ENCODE data around the gene ONECUT1.
A peak's percentile ranks its signal among the peaks of the same experiment; 100 is the strongest.

The ONECUT1 gene

DNA sequence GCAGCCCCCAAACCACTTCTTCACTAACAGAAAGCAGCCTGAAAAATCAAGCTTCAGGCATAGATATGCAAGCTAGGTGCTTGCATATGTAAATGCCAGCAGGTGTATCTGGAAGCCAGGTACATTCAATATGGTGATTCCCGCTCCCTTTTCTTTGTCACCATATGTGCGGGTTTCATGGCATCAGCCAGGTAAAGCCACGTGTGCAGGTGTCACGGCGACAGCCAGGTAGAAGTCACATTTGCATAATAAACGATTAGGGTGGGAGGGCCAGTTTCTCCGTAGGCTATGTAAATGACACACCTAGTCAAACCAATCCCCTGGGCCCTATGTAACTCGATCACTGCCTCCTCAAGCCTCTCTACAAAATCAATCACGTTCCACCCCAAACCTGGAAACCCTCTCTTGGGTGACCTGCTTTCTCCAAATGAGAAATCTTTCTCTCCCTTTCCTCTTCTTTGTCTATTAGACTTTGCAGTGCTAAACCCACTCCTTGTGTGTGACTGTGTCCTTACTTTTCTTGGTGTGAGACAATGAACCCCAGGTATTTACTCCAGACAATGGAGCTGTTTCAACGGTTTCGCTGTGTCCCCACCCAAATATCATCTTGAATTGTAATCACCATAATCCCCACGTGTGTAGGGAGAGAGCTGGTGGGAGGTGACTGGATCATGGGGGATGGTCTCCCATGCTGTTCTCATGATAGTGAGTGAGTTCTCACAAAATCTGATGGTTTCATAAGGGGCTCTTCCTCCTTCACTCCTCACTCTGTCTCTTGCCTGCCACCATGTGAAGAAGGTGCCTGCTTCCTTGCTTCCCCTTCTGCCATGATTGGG is 44.6 kb downstream of the ONECUT1 start:
- no peak overlapping the region for H3K4me3 ChIP-seq (ENCODE audit: control insufficient read depth, low read depth, low read length)
- TF ChIP-seq, protein P1, sequence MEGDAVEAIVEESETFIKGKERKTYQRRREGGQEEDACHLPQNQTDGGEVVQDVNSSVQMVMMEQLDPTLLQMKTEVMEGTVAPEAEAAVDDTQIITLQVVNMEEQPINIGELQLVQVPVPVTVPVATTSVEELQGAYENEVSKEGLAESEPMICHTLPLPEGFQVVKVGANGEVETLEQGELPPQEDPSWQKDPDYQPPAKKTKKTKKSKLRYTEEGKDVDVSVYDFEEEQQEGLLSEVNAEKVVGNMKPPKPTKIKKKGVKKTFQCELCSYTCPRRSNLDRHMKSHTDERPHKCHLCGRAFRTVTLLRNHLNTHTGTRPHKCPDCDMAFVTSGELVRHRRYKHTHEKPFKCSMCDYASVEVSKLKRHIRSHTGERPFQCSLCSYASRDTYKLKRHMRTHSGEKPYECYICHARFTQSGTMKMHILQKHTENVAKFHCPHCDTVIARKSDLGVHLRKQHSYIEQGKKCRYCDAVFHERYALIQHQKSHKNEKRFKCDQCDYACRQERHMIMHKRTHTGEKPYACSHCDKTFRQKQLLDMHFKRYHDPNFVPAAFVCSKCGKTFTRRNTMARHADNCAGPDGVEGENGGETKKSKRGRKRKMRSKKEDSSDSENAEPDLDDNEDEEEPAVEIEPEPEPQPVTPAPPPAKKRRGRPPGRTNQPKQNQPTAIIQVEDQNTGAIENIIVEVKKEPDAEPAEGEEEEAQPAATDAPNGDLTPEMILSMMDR (conservative IDR thresholded peaks at IDR 0.05; ENCODE audit: control insufficient read depth, insufficient read depth, low read depth, low read length), result no peak
- no peak for DNase-seq (ENCODE audit: low read depth)

DNA sequence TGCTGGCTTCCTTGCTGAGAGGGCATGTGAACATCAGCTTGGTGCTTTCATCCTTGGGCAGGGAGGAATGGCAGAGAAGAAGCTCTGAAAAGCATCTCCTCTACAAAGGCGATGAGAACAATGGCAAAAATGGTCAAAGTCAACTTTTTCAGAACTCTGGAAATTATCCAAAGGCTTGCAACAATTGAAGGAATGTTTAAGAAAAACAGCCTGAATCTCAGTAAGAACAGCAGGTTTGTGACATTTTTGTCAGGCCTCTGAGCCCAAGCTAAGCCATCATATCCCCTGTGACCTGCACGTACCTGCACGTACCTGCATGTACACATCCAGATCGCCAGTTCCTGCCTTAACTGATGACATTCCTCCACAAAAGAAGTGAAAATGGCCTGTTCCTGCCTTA is 51.8 kb downstream of the ONECUT1 start:
- TF ChIP-seq, protein P1 (conservative IDR thresholded peaks at IDR 0.05; ENCODE audit: control insufficient read depth, insufficient read depth, low read depth, low read length), result no peak
- no peak overlapping the region for H3K4me3 ChIP-seq (ENCODE audit: control insufficient read depth, low read depth, low read length)
- no peak for DNase-seq (ENCODE audit: low read depth)

DNA sequence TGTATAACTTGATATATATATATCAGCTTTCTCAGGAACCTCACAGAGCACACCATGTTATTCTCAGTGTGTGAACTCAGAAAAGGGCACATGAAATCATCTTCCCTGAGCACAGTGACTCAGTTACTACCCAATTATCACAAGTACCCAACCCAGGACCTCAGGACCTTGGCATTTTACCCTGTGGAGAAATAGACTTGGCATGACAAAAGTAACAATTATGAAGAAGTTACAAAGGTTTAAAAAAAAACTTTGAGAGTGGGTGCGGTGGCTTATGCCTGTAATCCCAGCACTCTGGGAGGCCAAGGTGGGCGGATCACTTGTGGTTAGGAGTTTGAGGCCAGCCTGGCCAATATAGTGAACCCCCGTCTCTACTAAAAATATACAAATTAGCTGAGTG is 52.4 kb downstream of the ONECUT1 start:
- TF ChIP-seq, protein P1 (conservative IDR thresholded peaks at IDR 0.05; ENCODE audit: control insufficient read depth, insufficient read depth, low read depth, low read length), result no peak
- no peak overlapping the region for H3K4me3 ChIP-seq (ENCODE audit: control insufficient read depth, low read depth, low read length)
- DNase-seq (ENCODE audit: low read depth), result peak; percentile 52

DNA sequence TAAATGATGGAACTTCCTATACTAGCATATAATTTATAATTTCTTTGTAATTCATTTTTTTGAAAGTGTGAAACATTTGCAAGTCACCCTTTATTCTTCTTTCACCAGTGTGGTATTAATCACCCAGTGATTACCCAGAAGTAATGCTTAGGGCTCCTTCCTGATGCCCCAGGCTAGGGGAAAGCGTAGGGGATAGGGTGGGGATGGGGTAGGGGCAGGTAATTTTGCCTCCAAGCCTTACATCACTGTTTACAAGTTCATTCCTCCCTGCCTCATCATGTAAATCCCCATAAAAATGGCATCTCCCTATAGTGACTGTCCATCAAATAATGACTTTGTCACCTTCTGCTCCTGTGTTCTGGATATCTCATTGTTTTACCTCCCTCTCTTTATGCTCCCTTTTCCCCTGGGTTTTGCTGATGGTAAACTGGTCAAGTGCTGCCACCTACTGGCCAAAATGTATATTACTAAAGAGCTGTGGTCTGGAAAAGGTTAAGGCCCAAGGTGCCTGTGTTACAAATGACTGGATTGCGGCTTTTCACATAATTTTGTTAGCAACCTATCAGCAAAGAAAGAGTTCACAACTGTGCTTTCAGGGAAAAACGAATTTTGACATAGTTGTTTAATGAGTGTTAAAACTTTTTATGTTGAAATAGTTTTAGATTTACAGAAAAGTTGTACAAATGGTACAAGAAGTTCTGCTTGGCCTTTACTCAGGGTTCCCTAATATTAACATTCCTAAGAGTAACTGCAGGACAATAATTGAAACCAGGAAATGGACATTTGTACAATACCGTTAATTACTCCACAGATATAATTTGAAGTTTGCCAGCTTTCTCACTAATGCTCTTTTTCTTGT is 54.7 kb downstream of the ONECUT1 start:
- H3K4me3 ChIP-seq (ENCODE audit: control insufficient read depth, low read depth, low read length), result no peak overlapping the region
- peak; percentile 81 for DNase-seq (ENCODE audit: low read depth)
- TF ChIP-seq, protein P1 (conservative IDR thresholded peaks at IDR 0.05; ENCODE audit: control insufficient read depth, insufficient read depth, low read depth, low read length), result peak; percentile 71

- no peak for DNase-seq (ENCODE audit: low read depth)
- H3K4me3 ChIP-seq (ENCODE audit: control insufficient read depth, low read depth, low read length), result no peak overlapping the region
- TF ChIP-seq, protein P1 (conservative IDR thresholded peaks at IDR 0.05; ENCODE audit: control insufficient read depth, insufficient read depth, low read depth, low read length), result no peak
These were observed 55.8 kb downstream of the ONECUT1 start for GRCh38 chr15:52734329-52734728.

DNA sequence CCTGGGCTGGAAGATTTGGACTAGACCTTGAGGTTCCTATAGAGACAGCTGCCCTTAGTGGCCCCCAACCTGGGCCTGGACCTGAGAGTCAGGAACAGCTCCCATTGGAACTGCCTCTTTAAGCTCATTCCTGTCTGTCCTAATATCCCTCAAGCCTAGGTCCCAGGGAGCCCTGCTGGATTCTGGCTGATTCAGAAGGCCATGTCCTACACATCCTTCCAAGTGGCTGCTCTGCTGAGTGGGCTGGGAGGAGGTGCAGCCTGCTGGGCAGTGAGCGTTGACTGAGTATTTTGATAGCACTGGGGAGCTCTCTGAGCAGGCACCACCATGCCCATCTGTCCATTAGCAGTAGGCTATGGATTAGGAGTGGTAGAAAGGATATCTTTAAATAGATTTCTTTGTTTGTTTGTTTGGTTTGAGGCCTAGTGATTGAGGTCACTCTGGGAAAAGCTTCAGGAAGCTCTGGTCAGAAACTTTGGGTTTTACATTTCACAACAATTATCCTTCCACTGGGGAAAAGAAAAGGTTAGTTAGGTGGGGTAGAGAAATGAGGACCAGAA is 56.4 kb downstream of the ONECUT1 start:
- DNase-seq (ENCODE audit: low read depth), result no peak
- TF ChIP-seq, protein P1 (conservative IDR thresholded peaks at IDR 0.05; ENCODE audit: control insufficient read depth, insufficient read depth, low read depth, low read length), result no peak

More for the DNA sequence above, 56.4 kb downstream of the ONECUT1 start:
- no peak overlapping the region for H3K4me3 ChIP-seq (ENCODE audit: control insufficient read depth, low read depth, low read length)

Data from fibroblast of mammary gland (primary cell).